Measurements from ENCODE around the gene ARHGAP15.
A peak's percentile ranks its signal among the peaks of the same experiment; 100 is the strongest.

ARHGAP15 gene

DNA sequence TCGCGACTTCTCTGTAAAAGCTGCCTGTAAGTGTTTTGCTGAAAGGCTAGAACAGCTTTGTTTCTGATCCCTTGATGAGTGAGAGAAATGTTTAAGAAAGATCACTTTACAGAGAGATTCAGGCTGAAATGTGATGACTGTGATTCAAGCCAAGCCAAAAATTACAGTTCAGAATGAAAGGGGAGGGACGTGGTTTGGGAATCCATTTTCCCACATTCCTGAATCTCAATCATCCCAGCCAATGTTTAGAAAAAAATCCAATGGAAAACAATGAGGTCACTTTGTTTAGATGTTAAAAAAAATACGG is 416.7 kb downstream of the ARHGAP15 start:
- DNase-seq: no peak
- Mint-ChIP-seq H3K9me3 (peaks cover 2% of the 10 kb centered on the region), H3K27ac (no peak overlapping the region), H3K27me3 (no peaks in the 10 kb centered on the region), H3K4me1 (ENCODE audit: low read depth) (peaks cover 32% of the 10 kb centered on the region), H3K4me3 (no peak overlapping the region), H3K36me3 (ENCODE audit: low read depth) (peaks cover 43% of the 10 kb centered on the region)

DNA sequence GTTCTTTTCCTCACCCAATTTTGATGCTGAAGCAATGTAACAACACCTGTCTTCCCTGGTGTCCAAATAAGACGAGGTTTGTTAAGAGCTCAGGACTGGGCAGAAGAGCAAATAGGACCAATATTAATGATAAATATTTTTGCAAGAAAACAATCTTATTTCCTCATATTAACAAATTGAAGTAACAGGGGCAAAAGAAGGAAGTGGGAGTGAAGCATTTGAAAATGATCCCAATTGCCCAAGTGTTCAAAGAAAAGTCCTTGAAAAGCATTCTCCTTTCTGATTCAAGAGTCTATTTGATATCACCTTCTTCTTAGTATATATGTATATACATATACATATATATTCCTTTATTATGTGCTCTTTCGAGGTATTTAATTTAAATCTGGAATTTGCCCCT is 418.8 kb downstream of the ARHGAP15 start:
- Mint-ChIP-seq H3K36me3 (ENCODE audit: low read depth) (peaks cover 37% of the 10 kb centered on the region), H3K27me3 (no peaks in the 10 kb centered on the region), H3K4me3 (no peak overlapping the region), H3K4me1 (ENCODE audit: low read depth) (peaks cover 29% of the 10 kb centered on the region), H3K27ac (no peak overlapping the region), H3K9me3 (no peaks in the 10 kb centered on the region)
- no peak for DNase-seq

DNA sequence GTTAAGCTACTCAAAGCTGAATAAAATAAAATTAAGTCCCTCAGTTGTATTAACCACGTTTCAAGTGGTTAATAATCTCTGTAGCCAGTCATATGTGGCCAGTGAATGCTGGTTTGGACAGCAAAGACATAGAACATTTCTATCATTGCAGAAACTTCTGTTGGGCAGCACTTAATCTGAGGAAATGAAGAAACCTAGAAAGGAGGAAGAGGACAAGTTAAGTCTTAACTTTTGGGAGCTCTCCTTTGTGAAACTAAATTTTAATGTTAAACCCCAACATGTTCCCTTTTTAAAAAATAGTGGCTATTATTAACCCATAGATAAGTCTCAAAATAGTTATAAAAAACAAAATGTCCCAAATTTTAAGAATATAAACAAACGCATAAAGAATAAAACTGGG is 421.3 kb downstream of the ARHGAP15 start:
- H3K4me3 Mint-ChIP-seq: no peak overlapping the region
- H3K4me1 Mint-ChIP-seq (ENCODE audit: low read depth): peaks cover 14% of the 10 kb centered on the region
- H3K9me3 Mint-ChIP-seq: no peaks in the 10 kb centered on the region
- no peak for DNase-seq
- no peak overlapping the region for H3K27ac Mint-ChIP-seq
- H3K27me3 Mint-ChIP-seq: no peaks in the 10 kb centered on the region
- peaks cover 33% of the 10 kb centered on the region for H3K36me3 Mint-ChIP-seq (ENCODE audit: low read depth)

- peaks cover 43% of the 10 kb centered on the region for H3K36me3 Mint-ChIP-seq (ENCODE audit: low read depth)
These were observed 422.9 kb downstream of the ARHGAP15 start for GRCh38 chr2:143551971-143552650.

GRCh38 chr2:143553261-143553660 is 424.0 kb downstream of the ARHGAP15 start:
- peaks cover 47% of the 10 kb centered on the region for H3K36me3 Mint-ChIP-seq (ENCODE audit: low read depth)

More at GRCh38 chr2:143551971-143552650, 422.9 kb downstream of the ARHGAP15 start:
- Mint-ChIP-seq H3K27ac (no peak overlapping the region), H3K4me3 (no peak overlapping the region), H3K4me1 (ENCODE audit: low read depth) (peaks cover 9% of the 10 kb centered on the region), H3K9me3 (no peaks in the 10 kb centered on the region), H3K27me3 (no peaks in the 10 kb centered on the region)
- DNase-seq: no peak

DNA sequence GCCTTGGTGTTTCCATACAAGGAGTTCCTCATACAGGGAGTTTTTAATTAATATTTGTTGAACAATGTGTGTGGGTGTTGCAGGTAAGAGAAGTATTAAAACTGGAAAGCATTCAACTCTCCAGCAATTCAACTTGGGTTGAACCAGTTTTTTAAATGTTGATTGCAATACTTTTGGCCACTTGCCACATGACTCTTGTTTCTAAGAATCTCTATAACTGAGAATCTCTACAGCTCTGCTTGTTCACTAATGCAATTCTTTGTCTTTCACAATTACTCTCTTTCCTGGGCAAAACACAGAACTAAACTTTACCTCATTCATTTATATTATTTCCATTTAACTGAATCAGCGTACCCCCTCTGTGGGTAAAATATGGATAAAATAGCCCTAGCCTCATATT is 429.4 kb downstream of the ARHGAP15 start:
- DNase-seq: no peak
- Mint-ChIP-seq H3K9me3 (no peaks in the 10 kb centered on the region), H3K27me3 (no peaks in the 10 kb centered on the region), H3K27ac (peak overlapping the region; percentile 55), H3K4me3 (no peak overlapping the region), H3K36me3 (ENCODE audit: low read depth) (peaks cover 78% of the 10 kb centered on the region), H3K4me1 (ENCODE audit: low read depth) (peaks cover 10% of the 10 kb centered on the region)

More at GRCh38 chr2:143553261-143553660, 424.0 kb downstream of the ARHGAP15 start:
- Mint-ChIP-seq H3K27ac (peak overlapping the region; percentile 32), H3K4me3 (no peak overlapping the region), H3K27me3 (no peaks in the 10 kb centered on the region), H3K9me3 (no peaks in the 10 kb centered on the region), H3K4me1 (ENCODE audit: low read depth) (peaks cover 12% of the 10 kb centered on the region)
- DNase-seq: no peak

DNA sequence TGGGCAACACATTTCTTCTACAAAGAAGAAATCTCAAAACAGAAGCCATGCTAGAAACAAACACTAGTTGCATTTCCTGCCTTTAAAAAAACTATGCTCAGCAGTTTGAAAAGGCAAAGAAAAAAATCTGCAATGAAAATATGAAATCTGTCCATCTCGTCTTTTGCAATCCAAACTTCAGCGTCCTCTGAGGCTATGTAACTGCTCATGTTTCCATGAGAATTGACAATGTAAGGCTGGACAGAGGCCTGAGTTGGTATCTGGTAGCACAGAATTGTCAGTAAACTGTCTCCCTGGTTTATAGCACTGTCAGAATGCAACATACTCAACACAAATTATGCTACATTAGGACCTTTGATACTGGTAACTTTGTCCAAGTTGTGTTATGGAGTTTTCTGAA is 429.9 kb downstream of the ARHGAP15 start:
- Mint-ChIP-seq H3K27ac (peak overlapping the region; percentile 55), H3K36me3 (ENCODE audit: low read depth) (peaks cover 83% of the 10 kb centered on the region), H3K27me3 (no peaks in the 10 kb centered on the region), H3K4me3 (no peak overlapping the region), H3K4me1 (ENCODE audit: low read depth) (peaks cover 10% of the 10 kb centered on the region), H3K9me3 (no peaks in the 10 kb centered on the region)
- no peak for DNase-seq

DNA sequence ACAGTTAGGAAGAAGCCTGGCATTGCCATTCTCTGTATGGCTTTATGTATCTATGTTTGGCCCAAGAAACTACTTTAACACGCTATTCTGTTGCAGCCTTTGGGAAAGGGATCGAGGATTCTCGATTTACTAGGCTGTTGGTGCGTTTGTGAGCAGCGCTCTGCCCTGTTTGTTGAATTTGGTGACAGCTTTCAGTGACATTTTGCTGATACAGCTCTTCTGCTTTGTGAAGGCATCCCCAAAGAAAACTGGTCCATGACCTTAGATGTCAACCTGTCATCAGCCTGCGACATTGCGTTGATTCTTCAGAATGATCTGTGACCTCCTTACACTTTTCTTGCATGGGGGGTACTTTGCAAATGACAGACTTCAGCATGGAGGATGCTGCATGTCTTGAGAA is 431.5 kb downstream of the ARHGAP15 start:
- DNase-seq: no peak
- Mint-ChIP-seq H3K27ac (no peak overlapping the region), H3K4me1 (ENCODE audit: low read depth) (peaks cover 10% of the 10 kb centered on the region), H3K27me3 (no peaks in the 10 kb centered on the region), H3K36me3 (ENCODE audit: low read depth) (peaks cover 89% of the 10 kb centered on the region), H3K4me3 (no peak overlapping the region), H3K9me3 (no peaks in the 10 kb centered on the region)

DNA sequence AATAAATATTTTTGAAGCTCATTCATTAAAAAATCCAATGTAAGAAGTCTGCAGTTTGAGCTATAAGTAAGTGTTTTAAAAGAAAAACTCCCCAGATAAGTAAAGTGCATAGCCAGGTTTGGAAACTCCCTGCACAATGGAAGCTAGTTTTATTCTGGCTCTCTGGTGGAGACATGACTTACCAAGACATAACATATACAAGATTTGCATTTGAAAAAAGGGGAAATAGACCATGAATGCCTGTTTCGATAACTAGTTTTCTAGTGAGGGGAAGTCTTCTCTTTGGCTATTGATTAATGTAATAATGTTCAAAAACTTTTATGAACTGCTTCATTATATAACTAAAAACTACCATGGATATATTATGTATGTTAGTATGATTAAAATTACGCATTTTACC is 435.2 kb downstream of the ARHGAP15 start:
- Mint-ChIP-seq H3K4me3 (no peak overlapping the region), H3K36me3 (ENCODE audit: low read depth) (peaks cover 90% of the 10 kb centered on the region), H3K27me3 (no peaks in the 10 kb centered on the region), H3K9me3 (peaks cover 4% of the 10 kb centered on the region), H3K27ac (no peak overlapping the region), H3K4me1 (ENCODE audit: low read depth) (peaks cover 1% of the 10 kb centered on the region)
- no peak for DNase-seq

DNA sequence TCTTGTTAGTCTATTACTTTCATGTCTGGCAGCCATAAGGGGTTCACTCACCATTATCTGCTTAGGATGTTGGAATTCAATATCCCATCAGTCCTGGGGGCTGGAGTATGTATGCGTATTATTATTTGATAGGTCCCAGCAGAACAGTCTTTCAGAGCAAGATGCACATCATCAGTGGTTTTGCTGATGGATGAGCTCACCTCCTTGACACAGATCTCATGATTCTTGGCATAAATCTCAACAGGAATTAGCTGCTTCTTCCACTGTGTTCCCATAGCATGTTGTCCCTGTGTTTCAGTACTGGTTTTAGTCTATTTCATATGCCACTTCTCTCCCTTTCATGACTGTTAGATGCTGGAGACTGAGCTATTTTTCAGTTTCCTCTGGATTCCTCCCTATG is 442.5 kb downstream of the ARHGAP15 start:
- H3K36me3 Mint-ChIP-seq (ENCODE audit: low read depth): peaks cover 53% of the 10 kb centered on the region
- peaks cover under 1% of the 10 kb centered on the region for H3K9me3 Mint-ChIP-seq
- no peak for DNase-seq
- no peak overlapping the region for H3K4me3 Mint-ChIP-seq
- peaks cover 24% of the 10 kb centered on the region for H3K4me1 Mint-ChIP-seq (ENCODE audit: low read depth)
- H3K27me3 Mint-ChIP-seq: no peaks in the 10 kb centered on the region
- no peak overlapping the region for H3K27ac Mint-ChIP-seq

DNA sequence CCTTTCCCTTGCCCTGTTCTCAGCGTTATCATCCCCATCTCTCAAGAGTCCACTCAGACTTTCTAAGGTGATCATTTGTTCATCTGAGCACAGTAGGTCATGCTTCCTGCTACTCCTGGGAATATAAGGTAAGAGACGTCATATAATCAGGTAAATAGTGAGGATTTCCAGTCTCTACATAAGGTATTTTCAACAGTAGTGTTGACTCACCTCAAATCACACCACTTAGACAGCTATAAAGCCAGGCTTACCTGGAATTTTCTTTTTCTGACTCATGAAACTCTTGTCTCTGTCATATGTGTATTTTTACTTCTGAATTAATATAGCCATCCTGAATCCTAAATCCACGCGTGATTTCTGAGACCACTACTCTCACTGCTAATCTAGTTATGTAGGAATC is 443.2 kb downstream of the ARHGAP15 start:
- no peak for DNase-seq
- H3K27me3 Mint-ChIP-seq: no peaks in the 10 kb centered on the region
- no peak overlapping the region for H3K4me3 Mint-ChIP-seq
- peaks cover 26% of the 10 kb centered on the region for H3K4me1 Mint-ChIP-seq (ENCODE audit: low read depth)
- H3K36me3 Mint-ChIP-seq (ENCODE audit: low read depth): peaks cover 50% of the 10 kb centered on the region
- no peaks in the 10 kb centered on the region for H3K9me3 Mint-ChIP-seq
- H3K27ac Mint-ChIP-seq: no peak overlapping the region

- Mint-ChIP-seq H3K36me3 (ENCODE audit: low read depth) (peaks cover 35% of the 10 kb centered on the region), H3K4me3 (no peak overlapping the region), H3K27ac (no peak overlapping the region), H3K27me3 (no peaks in the 10 kb centered on the region), H3K9me3 (no peaks in the 10 kb centered on the region), H3K4me1 (ENCODE audit: low read depth) (peaks cover 28% of the 10 kb centered on the region)
- no peak for DNase-seq
These were observed 444.9 kb downstream of the ARHGAP15 start for GRCh38 chr2:143574069-143574468.

DNA sequence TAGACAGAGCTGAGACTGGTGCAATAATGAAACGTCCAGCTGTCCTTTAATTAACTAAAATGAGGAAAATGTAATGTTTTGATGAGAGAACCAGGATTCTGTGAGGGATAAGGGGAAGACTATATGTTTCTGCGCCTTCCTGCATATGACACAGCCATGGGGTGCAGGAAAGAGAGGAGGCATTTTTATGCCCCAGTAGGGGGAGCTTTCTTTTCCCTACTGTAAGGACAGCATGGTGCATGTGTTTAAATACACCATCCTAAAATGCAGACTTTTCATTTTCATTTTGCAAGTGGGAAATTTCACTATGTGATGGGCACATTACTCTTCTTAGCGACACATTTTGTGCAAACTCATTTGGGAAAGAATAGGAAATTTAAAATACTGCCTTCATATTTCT is 446.1 kb downstream of the ARHGAP15 start:
- Mint-ChIP-seq H3K27ac (no peak overlapping the region), H3K4me3 (no peak overlapping the region), H3K4me1 (ENCODE audit: low read depth) (peaks cover 35% of the 10 kb centered on the region), H3K36me3 (ENCODE audit: low read depth) (peaks cover 39% of the 10 kb centered on the region), H3K27me3 (no peaks in the 10 kb centered on the region), H3K9me3 (no peaks in the 10 kb centered on the region)
- no peak for DNase-seq

DNA sequence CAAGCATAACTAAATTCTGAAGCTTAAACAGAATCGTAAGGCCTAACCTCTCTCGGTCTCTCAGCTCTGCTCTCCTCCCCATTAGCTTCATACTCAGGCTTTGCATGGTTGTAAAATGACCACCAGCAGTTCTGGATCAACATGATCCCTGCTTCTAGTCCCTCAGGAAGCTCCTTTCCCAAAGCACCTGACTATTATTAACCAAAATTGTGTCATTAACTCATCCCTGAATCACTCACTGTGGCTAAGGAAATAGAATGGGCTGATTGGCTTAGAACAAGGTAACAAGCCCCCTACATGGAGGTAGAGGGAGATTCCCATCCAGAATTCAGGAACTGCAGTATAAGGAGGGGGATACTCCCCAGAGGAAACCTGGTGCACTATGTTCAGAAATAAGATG is 448.3 kb downstream of the ARHGAP15 start:
- H3K27ac Mint-ChIP-seq: no peak overlapping the region
- no peaks in the 10 kb centered on the region for H3K27me3 Mint-ChIP-seq
- H3K36me3 Mint-ChIP-seq (ENCODE audit: low read depth): peaks cover 42% of the 10 kb centered on the region
- H3K4me1 Mint-ChIP-seq (ENCODE audit: low read depth): peaks cover 47% of the 10 kb centered on the region
- H3K9me3 Mint-ChIP-seq: no peaks in the 10 kb centered on the region
- no peak overlapping the region for H3K4me3 Mint-ChIP-seq
- no peak for DNase-seq

GRCh38 chr2:143579456-143579855 is 450.2 kb downstream of the ARHGAP15 start:
- Mint-ChIP-seq H3K27me3 (no peaks in the 10 kb centered on the region), H3K27ac (no peak overlapping the region), H3K4me1 (ENCODE audit: low read depth) (peaks cover 53% of the 10 kb centered on the region), H3K36me3 (ENCODE audit: low read depth) (peaks cover 57% of the 10 kb centered on the region), H3K4me3 (no peak overlapping the region), H3K9me3 (peaks cover 4% of the 10 kb centered on the region)
- DNase-seq: no peak

GRCh38 chr2:143581134-143581533 is 451.9 kb downstream of the ARHGAP15 start:
- no peak overlapping the region for H3K27ac Mint-ChIP-seq
- DNase-seq: no peak

More at GRCh38 chr2:143581134-143581533, 451.9 kb downstream of the ARHGAP15 start:
- Mint-ChIP-seq H3K9me3 (peaks cover 4% of the 10 kb centered on the region), H3K36me3 (ENCODE audit: low read depth) (peaks cover 56% of the 10 kb centered on the region), H3K4me3 (no peak overlapping the region), H3K27me3 (no peaks in the 10 kb centered on the region), H3K4me1 (ENCODE audit: low read depth) (peaks cover 44% of the 10 kb centered on the region)
